ENCODE data around the gene GPR35.

- TF ChIP-seq CTCF (IDR thresholded peaks at IDR 0.05) (no peak), E2F5 (CRISPR knock-in tag; IDR thresholded peaks at IDR 0.05) (no peak)
Measured at GRCh38 chr2:240605867-240606743, 19.2 kb upstream of the GPR35 start.
